ENCODE results near the gene HEMK1.

HEMK1 gene

GRCh38 chr3:50616770-50617095 is 47.4 kb downstream of the HEMK1 start:
- DNase-seq (ENCODE audit: low read depth) = peak; percentile 89

- DNase-seq (ENCODE audit: low read depth) = peak; percentile 30
Measured at GRCh38 chr3:50617096-50617791, 47.9 kb downstream of the HEMK1 start, which contains the start of gene MAPKAPK3. TSS of gene MAPKAPK3 (plus strand) at chr3:50617151. CDS start at chr3:50617566, 415 bp downstream.

- no peak for DNase-seq (ENCODE audit: low read depth)
Measured at GRCh38 chr3:50617911-50618481, 48.7 kb downstream of the HEMK1 start.

- DNase-seq (ENCODE audit: low read depth) = no peak
Measured at GRCh38 chr3:50620420-50620819, 51.1 kb downstream of the HEMK1 start.

GRCh38 chr3:50620820-50621219 is 51.5 kb downstream of the HEMK1 start:
- DNase-seq (ENCODE audit: low read depth) = peak; percentile 35

GRCh38 chr3:50622881-50623280 is 53.6 kb downstream of the HEMK1 start:
- DNase-seq (ENCODE audit: low read depth) = no peak

- DNase-seq (ENCODE audit: low read depth) = peak; percentile 24
Measured at GRCh38 chr3:50623840-50624474, 54.6 kb downstream of the HEMK1 start.

- peak; percentile 37 for DNase-seq (ENCODE audit: low read depth)
Measured at GRCh38 chr3:50624634-50625033, 55.3 kb downstream of the HEMK1 start.

- no peak for DNase-seq (ENCODE audit: low read depth)
Measured at GRCh38 chr3:50625231-50626182, 56.2 kb downstream of the HEMK1 start.

GRCh38 chr3:50626401-50626800 is 57.1 kb downstream of the HEMK1 start:
- DNase-seq (ENCODE audit: low read depth) = no peak

- DNase-seq (ENCODE audit: low read depth) = peak; percentile 93
Measured at GRCh38 chr3:50627407-50628051, 58.2 kb downstream of the HEMK1 start.

GRCh38 chr3:50628601-50629000 is 59.3 kb downstream of the HEMK1 start:
- DNase-seq (ENCODE audit: low read depth) = no peak

- no peak for DNase-seq (ENCODE audit: low read depth)
Measured at GRCh38 chr3:50630394-50630793, 61.1 kb downstream of the HEMK1 start.

GRCh38 chr3:50630877-50631276 is 61.6 kb downstream of the HEMK1 start:
- DNase-seq (ENCODE audit: low read depth) = no peak

GRCh38 chr3:50632450-50632849 is 63.1 kb downstream of the HEMK1 start:
- peak; percentile 10 for DNase-seq (ENCODE audit: low read depth)

GRCh38 chr3:50633230-50633790 is 64.0 kb downstream of the HEMK1 start:
- DNase-seq (ENCODE audit: low read depth) = no peak

- no peak for DNase-seq (ENCODE audit: low read depth)
Measured at GRCh38 chr3:50635066-50635465, 65.7 kb downstream of the HEMK1 start.

- no peak for DNase-seq (ENCODE audit: low read depth)
Measured at GRCh38 chr3:50637011-50637410, 67.7 kb downstream of the HEMK1 start.

- DNase-seq (ENCODE audit: low read depth) = no peak
Measured at GRCh38 chr3:50637945-50638344, 68.6 kb downstream of the HEMK1 start.

- DNase-seq (ENCODE audit: low read depth) = peak; percentile 75
Measured at GRCh38 chr3:50639055-50639494, 69.8 kb downstream of the HEMK1 start.

- no peak for DNase-seq (ENCODE audit: low read depth)
Measured at GRCh38 chr3:50642382-50642781, 73.1 kb downstream of the HEMK1 start.
